Vagina (tissue), 2 donors: ENCODE results near the gene NARS2. TPM values are rescaled to one million over a fixed set of nuclear protein-coding genes. Genes with fewer than 3 reads are reported as not detected.

ENCODE experiments used
- DNase-seq, 2 donors: peaks; one replicate each; pipeline ENCODE4 v3.0.0-alpha.2; 2017; ENCODE audit errors: extremely low spot score in 2 of 2
- H3K27ac ChIP-seq: fragments of 200-600 bp; sonication (generic); one replicate; pipeline ENCODE4 v1.5.1; 2019
- H3K27me3 ChIP-seq: fragments of 200-600 bp; sonication (generic); one replicate; pipeline ENCODE4 v1.5.1; 2019
- H3K36me3 ChIP-seq, 2 donors: fragments of 200-600 bp; sonication (generic); one replicate each; pipeline ENCODE4 v1.5.1; 2017 to 2019
- H3K4me1 ChIP-seq: fragments of 200-600 bp; sonication (generic); one replicate; pipeline ENCODE4 v1.5.1; 2019
- H3K4me3 ChIP-seq, 2 donors: fragments of 200-600 bp; sonication (generic); 1 replicate in 1 of 2; 2 replicates in 1 of 2; pipeline ENCODE4 v1.5.1; 2016 to 2019
- H3K9me3 ChIP-seq: fragments of 200-600 bp; sonication (generic); one replicate; pipeline ENCODE4 v1.5.1; 2019
- POLR2A ChIP-seq, 2 donors: fragments of 450-650 bp; IDR thresholded peaks; one replicate each; pipeline ENCODE4 v1.6.1; 2017; ENCODE audit warnings: antibody characterized with exemption in 2 of 2, mild to moderate bottlenecking in 2 of 2, moderate library complexity in 2 of 2
- POLR2AphosphoS5 ChIP-seq, 2 donors: sonication (generic); formaldehyde crosslinking; IDR thresholded peaks; one replicate each; pipeline ENCODE4 v1.9.0; 2017; ENCODE audit warnings: antibody characterized with exemption in 2 of 2, mild to moderate bottlenecking in 2 of 2, low read depth in 1 of 2; ENCODE audit not compliant: insufficient read depth in 1 of 2
- intact Hi-C: fragments of 100-400 bp; cut with DNase I; formaldehyde crosslinking; loops from one replicate; pipeline ENCODE4 v1.15.1; 2023
- total RNA-seq: library from RNA; depleted of rRNA; stranded (reverse); fragments of >200 nt; gene quantifications from one replicate; pipeline ENCODE4 v1.2.3, GENCODE V29; 2016
- TF ChIP-seq, protein P1 (sequence below), 3 experiments: fragments of 450-650 bp in 2 of 3; fragments of 200-600 bp in 1 of 3; sonication (generic) in 1 of 3; IDR thresholded peaks; one replicate each; pipeline ENCODE4 v1.5.1; 2017 to 2019; ENCODE audit warnings: antibody characterized with exemption in 3 of 3, mild to moderate bottlenecking in 2 of 3, moderate library complexity in 2 of 3

Gene NARS2
- total RNA-seq, 1 donor from 2014 or later: 13.5 TPM

DNA sequence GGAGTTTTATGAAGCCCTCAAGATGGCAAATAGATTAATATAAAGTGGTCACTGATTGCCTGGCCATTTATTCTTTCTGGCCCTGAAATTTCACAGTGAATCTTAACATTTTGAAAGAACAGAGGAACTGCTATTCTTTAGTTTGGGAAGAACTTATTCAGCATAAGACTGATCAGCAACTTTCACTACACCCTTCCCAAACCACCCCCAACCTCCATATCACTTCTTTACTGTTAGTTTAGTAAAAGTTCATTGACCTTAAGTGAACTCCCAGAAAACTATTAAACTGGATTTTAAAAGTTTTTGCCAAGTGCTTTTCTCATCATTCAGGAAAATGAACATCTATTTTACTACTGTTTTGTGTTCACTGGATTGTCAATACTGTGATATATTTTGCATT lies 77.4 kb downstream of the NARS2 start:
- Histone ChIP-seq H3K27me3 (no peaks in the 10 kb centered on the region), H3K9me3 (no peaks in the 10 kb centered on the region), H3K4me1 (peaks cover 7% of the 10 kb centered on the region), H3K27ac (no peak overlapping the region), H3K4me3 (no peak overlapping the region), H3K36me3 (no peaks in the 10 kb centered on the region)
- intact Hi-C loops: no loop called here
- TF ChIP-seq POLR2AphosphoS5 (IDR thresholded peaks at IDR 0.05; ENCODE audit: insufficient read depth in 1 of 2, low read depth in 1 of 2): no peak
- TF ChIP-seq, protein P1, sequence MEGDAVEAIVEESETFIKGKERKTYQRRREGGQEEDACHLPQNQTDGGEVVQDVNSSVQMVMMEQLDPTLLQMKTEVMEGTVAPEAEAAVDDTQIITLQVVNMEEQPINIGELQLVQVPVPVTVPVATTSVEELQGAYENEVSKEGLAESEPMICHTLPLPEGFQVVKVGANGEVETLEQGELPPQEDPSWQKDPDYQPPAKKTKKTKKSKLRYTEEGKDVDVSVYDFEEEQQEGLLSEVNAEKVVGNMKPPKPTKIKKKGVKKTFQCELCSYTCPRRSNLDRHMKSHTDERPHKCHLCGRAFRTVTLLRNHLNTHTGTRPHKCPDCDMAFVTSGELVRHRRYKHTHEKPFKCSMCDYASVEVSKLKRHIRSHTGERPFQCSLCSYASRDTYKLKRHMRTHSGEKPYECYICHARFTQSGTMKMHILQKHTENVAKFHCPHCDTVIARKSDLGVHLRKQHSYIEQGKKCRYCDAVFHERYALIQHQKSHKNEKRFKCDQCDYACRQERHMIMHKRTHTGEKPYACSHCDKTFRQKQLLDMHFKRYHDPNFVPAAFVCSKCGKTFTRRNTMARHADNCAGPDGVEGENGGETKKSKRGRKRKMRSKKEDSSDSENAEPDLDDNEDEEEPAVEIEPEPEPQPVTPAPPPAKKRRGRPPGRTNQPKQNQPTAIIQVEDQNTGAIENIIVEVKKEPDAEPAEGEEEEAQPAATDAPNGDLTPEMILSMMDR (IDR thresholded peaks at IDR 0.05): no peak
- TF ChIP-seq POLR2A (IDR thresholded peaks at IDR 0.05): no peak
- no peak for DNase-seq

DNA sequence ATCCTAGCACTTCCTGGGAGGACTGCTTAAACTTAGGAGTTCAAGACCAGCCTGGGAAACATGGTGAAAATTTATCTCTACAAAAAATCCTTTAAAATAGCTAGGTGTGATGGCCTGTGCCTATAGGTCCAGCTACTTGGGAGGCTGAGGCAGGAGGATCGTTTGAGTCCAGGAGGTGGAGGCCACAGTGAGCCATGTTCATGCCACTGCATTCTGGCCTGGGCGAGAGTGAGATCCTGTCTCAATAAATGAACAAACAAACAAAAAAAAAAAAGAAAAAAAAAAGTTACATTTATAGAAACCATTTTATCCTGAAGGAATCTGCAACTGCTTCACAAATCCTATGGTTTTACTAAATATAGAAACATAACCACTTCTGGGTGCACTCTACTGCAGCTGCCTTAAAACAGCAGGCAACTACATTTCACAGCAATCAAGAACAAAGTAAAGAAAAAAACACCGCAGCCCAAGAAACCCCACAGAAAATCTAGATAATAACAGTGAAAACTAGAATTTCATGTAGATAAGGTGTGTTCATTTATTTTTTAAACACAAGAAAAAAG lies 81.2 kb downstream of the NARS2 start:
- H3K4me1 ChIP-seq: peaks cover 7% of the 10 kb centered on the region
- H3K4me3 ChIP-seq: no peak overlapping the region
- no peaks in the 10 kb centered on the region for H3K27me3 ChIP-seq
- H3K27ac ChIP-seq: no peak overlapping the region
- TF ChIP-seq POLR2A (IDR thresholded peaks at IDR 0.05) (no peak), POLR2AphosphoS5 (IDR thresholded peaks at IDR 0.05; ENCODE audit: insufficient read depth in 1 of 2, low read depth in 1 of 2) (no peak)
- TF ChIP-seq, protein P1 (IDR thresholded peaks at IDR 0.05): no peak
- peaks cover 0 to 4% of the 10 kb centered on the region in 2 donors for H3K36me3 ChIP-seq
- DNase-seq: no peak
- no peaks in the 10 kb centered on the region for H3K9me3 ChIP-seq
- intact Hi-C loops: no loop called here

DNA sequence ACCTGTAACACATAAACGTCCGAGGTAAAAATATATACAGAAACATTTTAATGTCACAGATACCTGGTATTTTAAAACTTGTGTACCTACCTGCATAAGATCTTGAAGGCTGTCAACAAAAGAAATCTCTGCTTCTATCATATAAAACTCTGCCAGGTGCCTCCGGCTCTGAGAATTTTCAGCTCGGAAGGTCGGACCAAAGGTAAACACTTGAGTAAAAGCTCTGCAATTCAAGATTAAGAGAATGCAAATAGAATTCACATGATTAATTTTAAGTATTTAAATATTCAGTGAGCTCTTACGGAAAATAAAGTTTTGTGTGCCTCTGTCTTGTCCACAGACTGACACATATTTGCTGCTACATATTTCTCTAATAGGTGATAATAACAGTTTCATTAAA lies 81.7 kb downstream of the NARS2 start:
- no peak for TF ChIP-seq POLR2A (IDR thresholded peaks at IDR 0.05)
- TF ChIP-seq POLR2AphosphoS5 (IDR thresholded peaks at IDR 0.05; ENCODE audit: insufficient read depth in 1 of 2, low read depth in 1 of 2): no peak
- TF ChIP-seq, protein P1 (IDR thresholded peaks at IDR 0.05): no peak
- no peaks in the 10 kb centered on the region for H3K27me3 ChIP-seq
- DNase-seq: no peak
- peaks cover 7% of the 10 kb centered on the region for H3K4me1 ChIP-seq
- intact Hi-C loops: no loop called here
- H3K9me3 ChIP-seq: no peaks in the 10 kb centered on the region
- peaks cover 0 to 4% of the 10 kb centered on the region in 2 donors for H3K36me3 ChIP-seq
- no peak overlapping the region for H3K4me3 ChIP-seq
- no peak overlapping the region for H3K27ac ChIP-seq

DNA sequence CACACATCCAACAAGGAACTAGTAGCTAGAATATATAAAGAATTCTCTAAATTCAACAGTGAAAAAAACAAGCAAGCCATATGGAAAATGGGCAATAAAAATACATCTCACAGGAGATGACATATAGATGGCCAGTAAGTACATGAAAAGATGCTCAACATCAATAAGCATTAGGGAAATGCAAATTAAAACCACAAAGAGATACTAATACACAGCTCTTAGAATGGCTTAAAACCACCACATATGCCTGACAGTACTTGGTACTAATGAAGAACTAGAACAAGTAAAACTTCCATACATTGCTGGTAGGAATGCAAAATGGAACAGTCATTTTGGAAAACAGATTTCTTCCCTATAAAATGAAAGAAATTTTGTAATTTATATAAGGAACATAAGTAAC lies 85.5 kb downstream of the NARS2 start:
- no peaks in the 10 kb centered on the region for H3K27me3 ChIP-seq
- peaks cover 0 to 4% of the 10 kb centered on the region in 2 donors for H3K36me3 ChIP-seq
- TF ChIP-seq, protein P1 (IDR thresholded peaks at IDR 0.05): no peak
- TF ChIP-seq POLR2AphosphoS5 (IDR thresholded peaks at IDR 0.05; ENCODE audit: insufficient read depth in 1 of 2, low read depth in 1 of 2): no peak
- no peak for TF ChIP-seq POLR2A (IDR thresholded peaks at IDR 0.05)
- H3K27ac ChIP-seq: no peak overlapping the region
- intact Hi-C loops: no loop called here
- H3K4me3 ChIP-seq: no peak overlapping the region
- no peaks in the 10 kb centered on the region for H3K4me1 ChIP-seq
- no peak for DNase-seq
- H3K9me3 ChIP-seq: no peaks in the 10 kb centered on the region

DNA sequence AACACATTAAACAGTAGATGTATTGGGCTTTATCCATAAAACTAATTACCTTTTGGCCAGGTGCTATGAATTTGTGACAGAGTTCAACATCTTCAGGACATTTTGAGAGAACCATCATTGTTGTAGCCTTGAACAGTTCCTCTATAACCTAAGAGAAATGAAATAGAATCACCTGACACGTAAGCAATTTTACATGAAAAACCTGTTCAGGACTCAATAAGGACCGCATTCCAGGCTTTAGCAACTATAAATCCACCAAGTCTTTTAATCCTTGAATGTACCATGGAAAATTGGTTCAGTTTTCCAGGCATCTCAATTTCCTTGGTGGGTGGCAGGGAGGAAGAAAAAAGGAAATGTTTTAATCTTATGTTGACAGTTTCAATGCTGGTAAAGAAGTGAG lies 96.1 kb downstream of the NARS2 start:
- H3K27ac ChIP-seq: no peak overlapping the region
- no peaks in the 10 kb centered on the region for H3K27me3 ChIP-seq
- H3K36me3 ChIP-seq: peaks cover 0 to 8% of the 10 kb centered on the region in 2 donors
- TF ChIP-seq, protein P1 (IDR thresholded peaks at IDR 0.05): no peak
- intact Hi-C loops: no loop called here
- no peaks in the 10 kb centered on the region for H3K9me3 ChIP-seq
- H3K4me3 ChIP-seq: no peak overlapping the region
- DNase-seq: no peak
- no peaks in the 10 kb centered on the region for H3K4me1 ChIP-seq
